Measurements from ENCODE around the gene IGFL4. TPM values are rescaled to one million over a fixed set of nuclear protein-coding genes. Genes with fewer than 3 reads are reported as not detected.

IGFL4 gene
- total and polyA plus RNA-seq, 9 of the 15 experiments (the other 6 are each of a cell fraction or from before 2014, with no cell fraction given) = not detected

DNA sequence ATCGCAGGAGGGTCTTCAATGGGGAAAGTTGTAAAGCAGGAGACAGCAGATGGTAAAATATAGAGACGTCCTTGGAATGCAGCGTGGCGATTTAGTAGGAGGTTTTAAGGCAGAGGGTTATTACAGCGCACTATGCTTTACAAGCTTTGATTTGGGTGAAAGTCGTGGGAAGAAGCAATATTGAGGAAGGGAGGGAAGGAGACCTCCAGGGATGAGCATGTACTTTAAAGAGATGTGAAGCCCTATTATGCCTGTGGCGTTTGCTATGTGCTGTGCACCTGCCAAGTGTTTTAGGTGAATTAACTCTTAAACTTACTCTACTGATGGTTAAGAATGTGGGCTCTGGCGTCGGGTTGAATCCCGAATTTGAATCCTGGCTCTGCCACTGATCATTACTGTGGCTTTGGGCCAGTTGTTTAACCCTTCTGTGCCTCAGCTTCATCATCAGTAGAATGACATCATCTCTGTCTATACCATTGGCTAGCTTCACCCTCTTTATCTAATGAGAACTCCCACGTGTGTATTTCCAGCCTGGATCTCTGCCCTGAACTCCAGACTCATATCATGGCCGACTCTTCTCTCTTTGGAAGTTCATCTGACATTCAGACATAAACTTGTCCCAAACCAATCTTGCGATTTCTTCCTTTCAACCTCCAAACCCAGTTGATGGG, 45.0 kb downstream of the IGFL4 start (continued):
- TF ChIP-seq, protein P1, sequence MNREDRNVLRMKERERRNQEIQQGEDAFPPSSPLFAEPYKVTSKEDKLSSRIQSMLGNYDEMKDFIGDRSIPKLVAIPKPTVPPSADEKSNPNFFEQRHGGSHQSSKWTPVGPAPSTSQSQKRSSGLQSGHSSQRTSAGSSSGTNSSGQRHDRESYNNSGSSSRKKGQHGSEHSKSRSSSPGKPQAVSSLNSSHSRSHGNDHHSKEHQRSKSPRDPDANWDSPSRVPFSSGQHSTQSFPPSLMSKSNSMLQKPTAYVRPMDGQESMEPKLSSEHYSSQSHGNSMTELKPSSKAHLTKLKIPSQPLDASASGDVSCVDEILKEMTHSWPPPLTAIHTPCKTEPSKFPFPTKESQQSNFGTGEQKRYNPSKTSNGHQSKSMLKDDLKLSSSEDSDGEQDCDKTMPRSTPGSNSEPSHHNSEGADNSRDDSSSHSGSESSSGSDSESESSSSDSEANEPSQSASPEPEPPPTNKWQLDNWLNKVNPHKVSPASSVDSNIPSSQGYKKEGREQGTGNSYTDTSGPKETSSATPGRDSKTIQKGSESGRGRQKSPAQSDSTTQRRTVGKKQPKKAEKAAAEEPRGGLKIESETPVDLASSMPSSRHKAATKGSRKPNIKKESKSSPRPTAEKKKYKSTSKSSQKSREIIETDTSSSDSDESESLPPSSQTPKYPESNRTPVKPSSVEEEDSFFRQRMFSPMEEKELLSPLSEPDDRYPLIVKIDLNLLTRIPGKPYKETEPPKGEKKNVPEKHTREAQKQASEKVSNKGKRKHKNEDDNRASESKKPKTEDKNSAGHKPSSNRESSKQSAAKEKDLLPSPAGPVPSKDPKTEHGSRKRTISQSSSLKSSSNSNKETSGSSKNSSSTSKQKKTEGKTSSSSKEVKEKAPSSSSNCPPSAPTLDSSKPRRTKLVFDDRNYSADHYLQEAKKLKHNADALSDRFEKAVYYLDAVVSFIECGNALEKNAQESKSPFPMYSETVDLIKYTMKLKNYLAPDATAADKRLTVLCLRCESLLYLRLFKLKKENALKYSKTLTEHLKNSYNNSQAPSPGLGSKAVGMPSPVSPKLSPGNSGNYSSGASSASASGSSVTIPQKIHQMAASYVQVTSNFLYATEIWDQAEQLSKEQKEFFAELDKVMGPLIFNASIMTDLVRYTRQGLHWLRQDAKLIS (CRISPR knock-in tag; IDR thresholded peaks at IDR 0.05) = no peak; the same call in 1 of the 2 replicates
- TF ChIP-seq, protein P2, sequence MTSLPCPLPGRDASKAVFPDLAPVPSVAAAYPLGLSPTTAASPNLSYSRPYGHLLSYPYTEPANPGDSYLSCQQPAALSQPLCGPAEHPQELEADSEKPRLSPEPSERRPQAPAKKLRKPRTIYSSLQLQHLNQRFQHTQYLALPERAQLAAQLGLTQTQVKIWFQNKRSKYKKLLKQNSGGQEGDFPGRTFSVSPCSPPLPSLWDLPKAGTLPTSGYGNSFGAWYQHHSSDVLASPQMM (CRISPR knock-in tag; IDR thresholded peaks at IDR 0.05) = no peak
- TF ChIP-seq PHF21A (IDR thresholded peaks at IDR 0.05; ENCODE audit: borderline replicate concordance, low read depth) (peak; percentile 70; the same call in 1 of the 2 replicates), TEAD4 (IDR thresholded peaks at IDR 0.05; ENCODE audit: low read length) (no peak), TEAD4 (CRISPR knock-in tag; IDR thresholded peaks at IDR 0.05; ENCODE audit: borderline replicate concordance) (no peak), SP1 (CRISPR knock-in tag; IDR thresholded peaks at IDR 0.05) (no peak), POLR2B (IDR thresholded peaks at IDR 0.05; ENCODE audit: low read depth, partially characterized antibody) (peak; percentile 1), ZNF384 (IDR thresholded peaks at IDR 0.05; ENCODE audit: low read depth, low read length) (no peak), EWSR1 (IDR thresholded peaks at IDR 0.05; ENCODE audit: borderline replicate concordance, low read depth, partially characterized antibody) (no peak), CREM (IDR thresholded peaks at IDR 0.05; ENCODE audit: low read depth) (0 out of 2 replicates have a peak, but pooled peaks have one; percentile 44), NFE2 (IDR thresholded peaks at IDR 0.05; ENCODE audit: low read depth) (no peak), KDM4B (IDR thresholded peaks at IDR 0.05; ENCODE audit: borderline replicate concordance in 2 of 2, low read depth in 1 of 2) (no peak), SUPT5H (IDR thresholded peaks at IDR 0.05) (peak; percentile 0; the same call in 1 of the 2 replicates), DACH1 (IDR thresholded peaks at IDR 0.05; ENCODE audit: partially characterized antibody) (no peak), NCOA4 (IDR thresholded peaks at IDR 0.05; ENCODE audit: partially characterized antibody) (no peak), ARID2 (IDR thresholded peaks at IDR 0.05) (no peak), C11orf30 (IDR thresholded peaks at IDR 0.05; ENCODE audit: low read depth) (no peak), ZNF253 (CRISPR knock-in tag; conservative IDR thresholded peaks at IDR 0.05) (no peak)
- TF ChIP-seq, protein P3, sequence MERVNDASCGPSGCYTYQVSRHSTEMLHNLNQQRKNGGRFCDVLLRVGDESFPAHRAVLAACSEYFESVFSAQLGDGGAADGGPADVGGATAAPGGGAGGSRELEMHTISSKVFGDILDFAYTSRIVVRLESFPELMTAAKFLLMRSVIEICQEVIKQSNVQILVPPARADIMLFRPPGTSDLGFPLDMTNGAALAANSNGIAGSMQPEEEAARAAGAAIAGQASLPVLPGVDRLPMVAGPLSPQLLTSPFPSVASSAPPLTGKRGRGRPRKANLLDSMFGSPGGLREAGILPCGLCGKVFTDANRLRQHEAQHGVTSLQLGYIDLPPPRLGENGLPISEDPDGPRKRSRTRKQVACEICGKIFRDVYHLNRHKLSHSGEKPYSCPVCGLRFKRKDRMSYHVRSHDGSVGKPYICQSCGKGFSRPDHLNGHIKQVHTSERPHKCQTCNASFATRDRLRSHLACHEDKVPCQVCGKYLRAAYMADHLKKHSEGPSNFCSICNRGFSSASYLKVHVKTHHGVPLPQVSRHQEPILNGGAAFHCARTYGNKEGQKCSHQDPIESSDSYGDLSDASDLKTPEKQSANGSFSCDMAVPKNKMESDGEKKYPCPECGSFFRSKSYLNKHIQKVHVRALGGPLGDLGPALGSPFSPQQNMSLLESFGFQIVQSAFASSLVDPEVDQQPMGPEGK (CRISPR knock-in tag; IDR thresholded peaks at IDR 0.05; ENCODE audit: borderline replicate concordance) = no peak
